Measurements from ENCODE around the gene CAMTA1. TPM values are rescaled to one million over a fixed set of nuclear protein-coding genes. Genes with fewer than 3 reads are reported as not detected.

CAMTA1 gene
- total and polyA plus RNA-seq, 4 donors: 18.0 to 93.5 (median 35.8) TPM

GRCh38 chr1:7579016-7579415 is 793.8 kb downstream of the CAMTA1 start:
- Histone ChIP-seq H3K27me3 (ENCODE audit: control insufficient read depth in 4 of 4, insufficient read depth in 4 of 4, low read length in 3 of 4) (no peaks in the 10 kb centered on the region), H3K4me1 (ENCODE audit: control insufficient read depth in 4 of 4, insufficient read depth in 4 of 4, low read length in 3 of 4) (peaks cover 4 to 11% (median 8%) of the 10 kb centered on the region in 4 donors), H3K36me3 (ENCODE audit: control insufficient read depth in 4 of 4, insufficient read depth in 3 of 4, low read depth in 1 of 4, low read length in 3 of 4) (no peaks in the 10 kb centered on the region), H3K9me3 (ENCODE audit: control insufficient read depth in 4 of 4, low read length in 3 of 4) (no peaks in the 10 kb centered on the region), H3K27ac (ENCODE audit: low read depth in 1 of 2, low read length in 2 of 2) (no peak overlapping the region), H3K9ac (ENCODE audit: low read depth in 1 of 2, low read length in 2 of 2) (no peak overlapping the region), H3K4me3 (ENCODE audit: low read depth in 1 of 3, low read length in 3 of 3) (no peak overlapping the region)
- 95% methylated on average over 8 of the region's 8 CpGs for WGBS
- no peak for DNase-seq (ENCODE audit: low spot score)
- TF ChIP-seq RXRA (IDR thresholded peaks at IDR 0.05): no peak
- TF ChIP-seq NR2F2 (IDR thresholded peaks at IDR 0.05): no peak
- TF ChIP-seq GABPA (IDR thresholded peaks at IDR 0.05 in 1 of 2, conservative IDR thresholded peaks at IDR 0.05 in 1 of 2): no peak
- no peak for TF ChIP-seq SP1 (IDR thresholded peaks at IDR 0.05)
- TF ChIP-seq ATF3 (IDR thresholded peaks at IDR 0.05): no peak
- no peak for TF ChIP-seq REST (IDR thresholded peaks at IDR 0.05)
- TF ChIP-seq MAX (IDR thresholded peaks at IDR 0.05): no peak
- no peak for TF ChIP-seq HNF4G (IDR thresholded peaks at IDR 0.05)
- no peak for TF ChIP-seq ZBTB33 (IDR thresholded peaks at IDR 0.05)
- TF ChIP-seq FOXA2 (IDR thresholded peaks at IDR 0.05): no peak
- TF ChIP-seq FOXA1 (IDR thresholded peaks at IDR 0.05): no peak
- no peak for TF ChIP-seq HNF4A (conservative IDR thresholded peaks at IDR 0.05)
- TF ChIP-seq TAF1 (conservative IDR thresholded peaks at IDR 0.05): no peak
- no peak for TF ChIP-seq JUND (IDR thresholded peaks at IDR 0.05)

GRCh38 chr1:7579831-7580804 is 794.9 kb downstream of the CAMTA1 start:
- Histone ChIP-seq H3K27me3 (ENCODE audit: control insufficient read depth in 4 of 4, insufficient read depth in 4 of 4, low read length in 3 of 4) (no peaks in the 10 kb centered on the region), H3K36me3 (ENCODE audit: control insufficient read depth in 4 of 4, insufficient read depth in 3 of 4, low read depth in 1 of 4, low read length in 3 of 4) (no peaks in the 10 kb centered on the region), H3K9ac (ENCODE audit: low read depth in 1 of 2, low read length in 2 of 2) (no peak overlapping the region), H3K4me3 (ENCODE audit: low read depth in 1 of 3, low read length in 3 of 3) (no peak overlapping the region), H3K9me3 (ENCODE audit: control insufficient read depth in 4 of 4, low read length in 3 of 4) (no peaks in the 10 kb centered on the region), H3K4me1 (ENCODE audit: control insufficient read depth in 4 of 4, insufficient read depth in 4 of 4, low read length in 3 of 4) (peaks cover 0 to 2% (median under 1%) of the 10 kb centered on the region in 4 donors), H3K27ac (ENCODE audit: low read depth in 1 of 2, low read length in 2 of 2) (no peak overlapping the region)
- no peak for TF ChIP-seq NR2F2 (IDR thresholded peaks at IDR 0.05)
- TF ChIP-seq ATF3 (IDR thresholded peaks at IDR 0.05): no peak
- no peak for TF ChIP-seq GABPA (IDR thresholded peaks at IDR 0.05 in 1 of 2, conservative IDR thresholded peaks at IDR 0.05 in 1 of 2)
- TF ChIP-seq ZBTB33 (IDR thresholded peaks at IDR 0.05): no peak
- TF ChIP-seq RAD21 (IDR thresholded peaks at IDR 0.05): no peak
- no peak for TF ChIP-seq REST (IDR thresholded peaks at IDR 0.05)
- no peak for TF ChIP-seq JUND (IDR thresholded peaks at IDR 0.05)
- no peak for TF ChIP-seq HNF4A (conservative IDR thresholded peaks at IDR 0.05)
- DNase-seq (ENCODE audit: low spot score): no peak
- WGBS: 92% methylated on average over 18 of the region's 18 CpGs

Measured in liver (tissue), 9 donors.